ENCODE results near the gene PTRH2.

Gene PTRH2

DNA sequence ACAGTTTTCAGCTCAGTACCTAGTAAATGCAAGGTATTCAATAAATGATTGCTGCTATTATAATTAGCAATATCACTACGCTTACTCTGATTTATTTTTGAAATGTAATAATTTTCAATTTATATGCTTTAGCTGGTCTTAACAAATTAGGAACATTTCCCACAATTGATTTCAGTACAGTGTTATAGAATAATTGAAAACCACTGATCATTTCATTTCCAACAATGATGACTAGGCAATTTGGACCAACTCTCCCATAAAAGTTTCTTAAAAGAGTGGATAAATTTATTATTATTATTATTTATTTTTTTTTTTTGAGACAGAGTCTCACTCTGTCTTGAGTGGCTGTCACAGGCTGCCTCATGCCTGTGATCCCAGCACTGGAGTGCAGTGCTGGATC lies 41.4 kb upstream of the PTRH2 start:
- TF ChIP-seq, protein P1, sequence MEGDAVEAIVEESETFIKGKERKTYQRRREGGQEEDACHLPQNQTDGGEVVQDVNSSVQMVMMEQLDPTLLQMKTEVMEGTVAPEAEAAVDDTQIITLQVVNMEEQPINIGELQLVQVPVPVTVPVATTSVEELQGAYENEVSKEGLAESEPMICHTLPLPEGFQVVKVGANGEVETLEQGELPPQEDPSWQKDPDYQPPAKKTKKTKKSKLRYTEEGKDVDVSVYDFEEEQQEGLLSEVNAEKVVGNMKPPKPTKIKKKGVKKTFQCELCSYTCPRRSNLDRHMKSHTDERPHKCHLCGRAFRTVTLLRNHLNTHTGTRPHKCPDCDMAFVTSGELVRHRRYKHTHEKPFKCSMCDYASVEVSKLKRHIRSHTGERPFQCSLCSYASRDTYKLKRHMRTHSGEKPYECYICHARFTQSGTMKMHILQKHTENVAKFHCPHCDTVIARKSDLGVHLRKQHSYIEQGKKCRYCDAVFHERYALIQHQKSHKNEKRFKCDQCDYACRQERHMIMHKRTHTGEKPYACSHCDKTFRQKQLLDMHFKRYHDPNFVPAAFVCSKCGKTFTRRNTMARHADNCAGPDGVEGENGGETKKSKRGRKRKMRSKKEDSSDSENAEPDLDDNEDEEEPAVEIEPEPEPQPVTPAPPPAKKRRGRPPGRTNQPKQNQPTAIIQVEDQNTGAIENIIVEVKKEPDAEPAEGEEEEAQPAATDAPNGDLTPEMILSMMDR (IDR thresholded peaks at IDR 0.05), result no peak

DNA sequence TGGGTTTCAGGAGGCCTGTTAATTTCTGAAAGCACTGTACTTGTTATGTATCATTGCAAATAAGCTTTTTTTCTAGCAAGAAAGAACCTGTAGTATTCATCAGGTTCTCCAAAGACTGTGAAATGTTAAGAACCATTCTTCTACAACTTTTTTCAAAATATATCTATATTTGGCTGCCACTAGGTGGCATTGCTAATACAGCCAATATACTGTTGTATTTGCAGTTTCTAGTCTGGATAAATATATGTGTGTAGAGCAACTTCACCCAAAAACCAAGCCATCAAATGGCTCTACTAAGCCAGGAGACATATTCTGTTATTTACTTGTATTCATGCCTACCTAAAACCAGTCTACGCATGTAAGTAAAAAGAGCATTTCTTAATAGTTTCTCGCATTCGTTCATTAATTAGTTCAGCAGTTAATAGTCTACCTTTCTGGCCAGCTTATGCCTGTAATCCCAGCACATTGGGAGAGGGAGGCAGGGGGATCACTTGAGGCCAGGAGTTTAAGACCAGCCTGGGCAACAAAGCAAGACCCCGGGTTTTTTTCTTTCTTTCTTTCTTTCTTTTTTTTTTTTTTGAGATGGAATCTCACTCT lies 39.7 kb upstream of the PTRH2 start:
- TF ChIP-seq, protein P1 (IDR thresholded peaks at IDR 0.05), result peak; percentile 74

DNA sequence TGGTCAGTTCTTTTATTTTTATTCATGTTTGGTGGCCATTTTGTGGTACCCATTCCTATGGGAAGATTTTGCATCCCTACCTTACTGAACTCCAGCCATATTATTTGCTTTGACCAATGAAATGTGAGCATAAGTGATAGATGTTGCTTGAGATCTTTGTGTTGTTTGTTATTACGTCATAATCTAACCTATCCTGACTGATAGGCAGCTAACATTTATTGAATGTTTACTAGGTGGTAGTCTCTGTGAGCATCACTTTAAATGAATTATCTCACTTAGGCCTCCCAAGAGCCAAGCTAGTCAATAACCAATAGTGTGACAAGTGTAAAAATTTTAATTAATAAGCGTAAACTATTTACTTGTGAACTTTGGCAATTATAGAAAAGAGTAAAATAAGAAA lies 37.8 kb upstream of the PTRH2 start:
- TF ChIP-seq, protein P1 (IDR thresholded peaks at IDR 0.05), result no peak

DNA sequence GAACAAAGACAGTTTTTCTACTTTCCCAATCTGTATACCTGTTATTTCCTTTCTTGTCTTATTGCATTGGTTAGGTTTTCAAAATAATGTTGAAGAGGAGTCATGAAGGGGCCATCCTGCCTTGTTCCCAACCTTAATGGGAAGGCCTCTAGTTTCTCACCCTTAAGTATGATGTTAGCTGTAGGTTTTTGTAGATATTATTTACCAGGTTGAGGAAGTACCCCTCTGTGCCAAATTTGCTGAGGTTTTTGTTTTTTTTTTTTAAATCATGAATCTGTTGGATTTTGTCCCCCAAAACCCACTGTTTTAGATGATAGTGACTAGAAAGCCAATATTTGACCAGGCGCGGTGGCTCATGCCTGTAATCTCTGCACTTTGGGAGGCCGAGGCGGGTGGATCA lies 36.6 kb upstream of the PTRH2 start:
- TF ChIP-seq, protein P1 (IDR thresholded peaks at IDR 0.05), result no peak

DNA sequence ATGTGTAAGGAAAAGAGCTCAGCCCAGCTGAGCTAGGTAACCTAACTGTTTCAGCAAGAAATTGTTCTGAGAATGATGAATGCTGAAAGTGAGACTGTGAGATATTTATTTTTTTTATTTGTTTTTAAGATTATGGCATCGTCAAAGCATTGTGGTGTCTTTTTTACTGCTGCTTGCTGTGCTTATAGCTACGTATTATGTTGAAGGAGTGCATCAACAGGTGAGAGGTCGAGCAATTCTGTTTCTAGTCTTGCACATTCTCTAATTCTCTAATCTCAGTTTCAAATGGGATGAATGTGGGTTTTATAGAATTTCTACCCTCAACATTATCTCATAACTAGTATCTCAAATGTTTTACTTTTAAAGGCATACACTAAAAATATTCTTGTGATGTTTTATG lies 30.1 kb upstream of the PTRH2 start:
- TF ChIP-seq, protein P1 (IDR thresholded peaks at IDR 0.05), result no peak

DNA sequence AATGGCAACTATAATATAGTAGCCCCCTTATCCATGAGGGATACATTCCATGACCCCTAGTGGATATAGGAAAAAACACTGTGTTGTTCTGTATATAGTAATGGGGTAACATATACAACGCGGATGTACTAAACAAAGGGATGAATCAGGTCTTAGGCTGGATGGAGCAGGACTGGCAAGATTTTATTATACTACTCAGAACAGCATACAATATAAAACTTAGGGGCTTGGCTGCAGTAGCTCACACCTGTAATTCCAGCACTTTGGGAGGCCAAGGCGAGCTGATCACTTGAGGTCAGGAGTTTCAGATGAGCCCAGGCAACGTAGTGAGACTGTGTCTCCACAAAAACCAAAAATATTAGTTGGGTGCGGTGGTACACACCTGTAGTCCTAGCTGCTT lies 27.0 kb upstream of the PTRH2 start:
- TF ChIP-seq, protein P1 (IDR thresholded peaks at IDR 0.05), result no peak

DNA sequence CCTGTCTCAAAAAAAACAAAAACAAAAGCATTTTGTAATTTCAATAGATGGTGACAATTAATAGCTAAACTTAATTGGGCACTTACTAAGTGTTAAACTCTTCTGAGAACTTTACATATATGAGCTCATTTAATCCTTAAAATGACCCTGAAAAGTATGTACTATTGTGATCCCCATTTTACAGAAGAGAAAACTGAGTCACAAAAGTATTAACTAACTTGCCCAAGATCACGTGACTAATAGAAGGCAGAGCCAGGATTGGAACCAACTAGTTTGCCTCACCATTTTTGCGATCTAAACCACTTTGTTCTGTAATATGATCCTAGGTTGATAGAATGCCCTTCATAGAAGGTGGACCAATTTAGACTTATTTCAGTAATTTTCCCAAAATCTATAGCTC lies 26.5 kb upstream of the PTRH2 start:
- TF ChIP-seq, protein P1 (IDR thresholded peaks at IDR 0.05), result no peak

DNA sequence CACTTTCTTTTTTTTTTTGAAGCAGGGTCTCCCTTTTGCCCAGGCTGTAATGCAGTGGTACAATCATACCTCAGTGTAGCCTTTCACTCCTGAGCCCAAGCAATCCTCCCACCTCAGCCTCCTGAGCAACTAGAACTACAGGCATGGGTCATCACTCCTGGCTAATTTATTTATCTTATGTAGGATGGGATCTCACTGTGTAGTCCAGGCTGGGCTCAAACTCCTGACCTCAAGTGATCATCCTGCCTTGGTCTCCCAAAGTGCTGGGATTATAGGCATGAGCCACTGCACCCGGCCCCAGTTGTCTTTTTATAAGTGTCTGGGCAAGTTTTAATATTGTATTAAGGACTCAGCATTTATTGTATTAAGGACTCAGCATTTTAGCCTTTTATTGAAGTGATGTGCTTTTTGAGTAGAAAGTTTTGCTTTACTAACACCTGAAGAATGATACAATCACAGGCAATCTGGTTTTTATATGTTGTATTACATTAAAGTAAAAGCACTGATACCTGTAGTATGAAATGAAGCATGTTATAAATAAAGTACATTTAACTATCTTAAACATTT lies 23.1 kb upstream of the PTRH2 start:
- TF ChIP-seq, protein P1 (IDR thresholded peaks at IDR 0.05), result no peak

Data from LNCAP (cell line).